Heart left ventricle (tissue), 16 donors: ENCODE results near the gene FAM50B. TPM values are rescaled to one million over a fixed set of nuclear protein-coding genes. Genes with fewer than 3 reads are reported as not detected.

ENCODE experiments used
- ATAC-seq, 4 donors: fragments of 200-7000 bp; cut with Tn5 transposase; one replicate each; pipeline ENCODE4 v1.9.1; 2020 to 2022; ENCODE audit warnings: moderate library complexity in 4 of 4, mild to moderate bottlenecking in 3 of 4, moderate number of reproducible peaks in 1 of 4
- DNase-seq, 5 donors: peaks; one replicate each; pipeline ENCODE4 v3.0.0-alpha.2; 2020
- H3K27ac ChIP-seq, 12 donors: fragments of 200-600 bp; sonication (generic) in 4 of 12; one replicate each; pipeline versions ENCODE4 v1.5.0 to v1.8.0; 2016 to 2022; ENCODE audit warnings: mild to moderate bottlenecking in 2 of 12
- H3K27me3 ChIP-seq, 9 donors: fragments of 200-600 bp; sonication (generic) in 2 of 9; one replicate each; pipeline versions ENCODE4 v1.5.1 to v1.8.0; 2016 to 2022; ENCODE audit warnings: mild to moderate bottlenecking in 3 of 9
- H3K36me3 ChIP-seq, 9 donors: fragments of 200-600 bp; sonication (generic) in 2 of 9; one replicate each; pipeline versions ENCODE4 v1.5.0 to v1.8.0; 2018 to 2022; ENCODE audit warnings: mild to moderate bottlenecking in 2 of 9
- H3K4me1 ChIP-seq, 12 donors: fragments of 200-600 bp; sonication (generic) in 4 of 12; one replicate each; pipeline versions ENCODE4 v1.5.0 to v1.8.0; 2016 to 2022; ENCODE audit warnings: mild to moderate bottlenecking in 3 of 12
- H3K4me3 ChIP-seq, 12 donors: fragments of 200-600 bp; sonication (generic) in 4 of 12; one replicate each; pipeline versions ENCODE4 v1.5.0 to v1.8.0; 2017 to 2022; ENCODE audit warnings: mild to moderate bottlenecking in 9 of 12, moderate library complexity in 4 of 12
- H3K9me3 ChIP-seq, 12 donors: fragments of 200-600 bp; sonication (generic) in 4 of 12; one replicate each; pipeline versions ENCODE4 v1.5.0 to v1.8.0; 2016 to 2022; ENCODE audit warnings: mild to moderate bottlenecking in 1 of 12
- CTCF ChIP-seq, 12 donors: fragments of 200-600 bp; sonication (generic) in 4 of 12; IDR thresholded peaks; one replicate each; pipeline versions ENCODE4 v1.5.0 to v1.8.0; 2018 to 2022; ENCODE audit warnings: antibody characterized with exemption in 12 of 12, mild to moderate bottlenecking in 5 of 12
- POLR2A ChIP-seq, 2 donors: fragments of 450-650 bp; IDR thresholded peaks; one replicate each; pipeline ENCODE4 v1.6.1; 2017; ENCODE audit warnings: antibody characterized with exemption in 2 of 2, mild to moderate bottlenecking in 2 of 2, moderate library complexity in 2 of 2
- WGBS, 4 donors: extraction: QIAGEN DNeasy Blood & Tissue Kit in 2 of 4; methylation state at CpG; one replicate each; pipeline versions ENCODE4 v1.1.5 to v1.1.7; 2013 to 2018; 5-methylcytosine and 5-hydroxymethylcytosine counted together
- intact Hi-C, 10 donors: fragments of 100-400 bp; cut with DNase I; formaldehyde crosslinking; loops; one replicate each; pipeline versions ENCODE4 v1.11.1 to v1.14.2; 2022
- polyA plus RNA-seq, 2 donors: library from polyadenylated mRNA; stranded (reverse); fragments of 200-250 nt; gene quantifications; one replicate each; pipeline ENCODE4 v1.2.3, GENCODE V29; 2013
- total RNA-seq, 9 donors: library from RNA; depleted of rRNA in 2 of 9; stranded (reverse); fragments of >200 nt in 2 of 9; fragmentation: NEBNext Ultra II Directional in 3 of 9; extraction: Animal tissue kit (Norgen Biotek cat#: 25700) in 3 of 9; gene quantifications; one replicate each; pipeline versions ENCODE4 v1.1.0 to v1.2.4, GENCODE V29; 2016 to 2023
- donor health status: ischemic (EF 13 %, LVEDD 7.1; RV severe dilation, severe dysfunction).
- donor health status: healthy with polysubstance abuse.
- donor health status: DM: no; HTN: yes; CAD: no.
- donor health status: DM: no; HTN: no; CAD: no.
- donor health status: ischemic (EF 25% LVEDD 6.9; RV normal size, moderate dysfunction).
- donor health status: ischemic (EF 25% LVEDD 5.7; RV mildly dilated, moderate dysfunction).
- donor health status: healthy.
- donor health status: DM: yes; HTN: yes; CAD: no.
- donor health status: ischemic (EF 35%, LVEDD 5.7; RV mildly dilated, moderate dysfunction).
- donor health status: nonischemic (EF 11% LVEDD 7.7; RV severe dilation, severe dysfunction).
- donor health status: DM: yes; HTN: yes; CAD: no.
- donor health status: PGD.
- donor health status: ischemic (EF 29% LVEDD 5.4; RV normal size, mild dysfunction).
- donor health status: nonischemic (EF 23%, LVEDD 6.1; RV moderate dilation, normal function).

Gene FAM50B
- total and polyA plus RNA-seq, 11 donors: 11.7 to 29.1 (median 21.5) TPM

GRCh38 chr6:3813918-3814317 is 35.3 kb upstream of the FAM50B start:
- 96 to 97% (median 97%) methylated on average over 15 of the region's 15 CpGs for WGBS, 4 donors
- no peak for DNase-seq
- Histone ChIP-seq H3K9me3 (no peaks in the 10 kb centered on the region), H3K27me3 (no peaks in the 10 kb centered on the region), H3K27ac (peak overlapping the region in 2 of 12 donors; percentile 12 to 52), H3K4me1 (peaks cover 0 to 24% (median 19%) of the 10 kb centered on the region in 12 donors), H3K4me3 (no peak overlapping the region), H3K36me3 (no peaks in the 10 kb centered on the region)
- no peak for ATAC-seq
- intact Hi-C loops: loop anchor here in 5 of 10 donors (5.0 kb wide), 3 partner anchors 47 to 67 kb away; partner anchors contain the start of gene PXDC1 (in 3 of the 5)
- TF ChIP-seq POLR2A (IDR thresholded peaks at IDR 0.05) (no peak), CTCF (IDR thresholded peaks at IDR 0.05) (no peak)

- ATAC-seq (no peak), DNase-seq (no peak)
- H3K27me3 ChIP-seq: no peaks in the 10 kb centered on the region
- no peak for TF ChIP-seq POLR2A (IDR thresholded peaks at IDR 0.05)
- no peak for TF ChIP-seq CTCF (IDR thresholded peaks at IDR 0.05)
- H3K36me3 ChIP-seq: no peaks in the 10 kb centered on the region
- intact Hi-C loops: loop anchor here in 5 of 10 donors (5.0 kb wide), 3 partner anchors 47 to 67 kb away; partner anchors contain the start of gene PXDC1 (in 3 of the 5)
- H3K27ac ChIP-seq: no peak overlapping the region
- 90 to 95% (median 92%) methylated on average over 2 of the region's 2 CpGs for WGBS, 4 donors
- H3K4me1 ChIP-seq: peaks cover 0 to 22% (median 15%) of the 10 kb centered on the region in 12 donors
- no peak overlapping the region for H3K4me3 ChIP-seq
- H3K9me3 ChIP-seq: no peaks in the 10 kb centered on the region
Observed at GRCh38 chr6:3814539-3814938, 34.6 kb upstream of the FAM50B start.

- Histone ChIP-seq H3K27ac (no peak overlapping the region), H3K4me3 (no peak overlapping the region), H3K36me3 (no peaks in the 10 kb centered on the region), H3K4me1 (peaks cover 0 to 27% (median 15%) of the 10 kb centered on the region in 12 donors), H3K9me3 (no peaks in the 10 kb centered on the region), H3K27me3 (no peaks in the 10 kb centered on the region)
- 90 to 97% (median 96%) methylated on average over 2 of the region's 2 CpGs for WGBS, 4 donors
- TF ChIP-seq POLR2A (IDR thresholded peaks at IDR 0.05) (no peak), CTCF (IDR thresholded peaks at IDR 0.05) (no peak)
- intact Hi-C loops: loop anchor here in 1 of 10 donors (5.0 kb wide), 1 partner anchor 66 kb away; no protein-coding TSS in a partner anchor
- DNase-seq (no peak), ATAC-seq (no peak)
Observed at GRCh38 chr6:3816251-3816650, 32.9 kb upstream of the FAM50B start.

GRCh38 chr6:3819161-3820110 is 29.7 kb upstream of the FAM50B start:
- WGBS, 4 donors: 79 to 88% (median 82%) methylated on average over 12 of the region's 12 CpGs
- no peak for TF ChIP-seq CTCF (IDR thresholded peaks at IDR 0.05)
- no peak for TF ChIP-seq POLR2A (IDR thresholded peaks at IDR 0.05)
- DNase-seq (no peak), ATAC-seq (peak in 1 of 4 donors; percentile 8)
- Histone ChIP-seq H3K4me3 (no peak overlapping the region), H3K9me3 (no peaks in the 10 kb centered on the region), H3K36me3 (no peaks in the 10 kb centered on the region), H3K4me1 (peaks cover 0 to 20% (median 12%) of the 10 kb centered on the region in 12 donors), H3K27me3 (no peaks in the 10 kb centered on the region), H3K27ac (peak overlapping the region in 1 of 12 donors; percentile 2)
- intact Hi-C loops: loop anchor here in 1 of 10 donors (5.0 kb wide), 1 partner anchor 63 kb away; no protein-coding TSS in a partner anchor
